Glutamatergic neuron (in vitro differentiated cells): Measurements from ENCODE around the gene PIGC. TPM values are rescaled to one million over a fixed set of nuclear protein-coding genes. Genes with fewer than 3 reads are reported as not detected.

Experiments used
- DNase-seq: peaks from one replicate; pipeline ENCODE4 v3.0.0; 2022
- H3K27ac Mint-ChIP-seq: one replicate; pipeline ENCODE4 v1.8.0; 2020; ENCODE audit warnings: mild to moderate bottlenecking, mixed read lengths, inconsistent platforms; ENCODE audit not compliant: unreplicated experiment
- H3K27me3 Mint-ChIP-seq: one replicate; pipeline ENCODE4 v1.8.0; 2020; ENCODE audit warnings: mild to moderate bottlenecking, moderate library complexity, mixed read lengths, inconsistent platforms; ENCODE audit not compliant: unreplicated experiment
- H3K36me3 Mint-ChIP-seq: one replicate; pipeline ENCODE4 v1.8.0; 2020; ENCODE audit warnings: mild to moderate bottlenecking, mixed read lengths, inconsistent platforms; ENCODE audit not compliant: unreplicated experiment
- H3K4me1 Mint-ChIP-seq: one replicate; pipeline ENCODE4 v1.8.0; 2020; ENCODE audit warnings: mild to moderate bottlenecking, low read depth, mixed read lengths, inconsistent platforms; ENCODE audit not compliant: unreplicated experiment
- H3K4me3 Mint-ChIP-seq: one replicate; pipeline ENCODE4 v1.8.0; 2020; ENCODE audit warnings: mild to moderate bottlenecking, mixed read lengths, inconsistent platforms; ENCODE audit not compliant: unreplicated experiment
- H3K9me3 Mint-ChIP-seq: one replicate; pipeline ENCODE4 v1.8.0; 2020; ENCODE audit warnings: mild to moderate bottlenecking, moderate library complexity, mixed read lengths, inconsistent platforms; ENCODE audit not compliant: unreplicated experiment
- total RNA-seq: library from RNA; stranded (reverse); fragmentation: NEBNext Ultra II Directional; extraction: Animal tissue kit (Norgen Biotek cat#: 25700); gene quantifications from one replicate; pipeline ENCODE4 v1.2.1, GENCODE V29; 2021; ENCODE audit not compliant: unreplicated experiment
- TF ChIP-seq, protein P1 (sequence below): fragments of 200-600 bp; sonication (generic); IDR thresholded peaks from one replicate; pipeline ENCODE4 v1.5.0; 2021; ENCODE audit not compliant: partially characterized antibody, unreplicated experiment

PIGC gene
- total RNA-seq, 1 donor from 2014 or later: 27.7 TPM

DNA sequence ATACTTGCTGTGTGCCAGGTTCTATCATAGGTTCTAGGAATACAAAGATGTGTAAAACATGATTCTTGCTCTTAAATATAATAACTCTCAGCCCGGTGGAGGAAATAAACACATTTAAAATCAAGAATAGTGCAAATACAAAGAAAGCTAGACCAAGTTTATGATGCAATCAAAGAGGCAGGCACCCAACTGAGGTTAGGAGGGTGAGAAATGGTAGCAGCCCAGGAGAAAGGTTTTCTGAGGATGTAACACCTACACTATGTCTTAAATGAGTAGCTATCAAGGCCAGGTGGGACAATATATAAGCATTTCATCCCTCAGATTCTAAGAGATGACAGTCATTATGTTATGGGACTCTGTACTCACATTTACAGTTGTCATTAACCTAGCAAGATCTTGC lies 9.7 kb upstream of the PIGC start:
- Mint-ChIP-seq H3K27me3 (peaks cover 1% of the 10 kb centered on the region), H3K9me3 (no peaks in the 10 kb centered on the region), H3K36me3 (no peaks in the 10 kb centered on the region), H3K27ac (no peak overlapping the region), H3K4me3 (no peak overlapping the region), H3K4me1 (peaks cover 8% of the 10 kb centered on the region)
- TF ChIP-seq, protein P1, sequence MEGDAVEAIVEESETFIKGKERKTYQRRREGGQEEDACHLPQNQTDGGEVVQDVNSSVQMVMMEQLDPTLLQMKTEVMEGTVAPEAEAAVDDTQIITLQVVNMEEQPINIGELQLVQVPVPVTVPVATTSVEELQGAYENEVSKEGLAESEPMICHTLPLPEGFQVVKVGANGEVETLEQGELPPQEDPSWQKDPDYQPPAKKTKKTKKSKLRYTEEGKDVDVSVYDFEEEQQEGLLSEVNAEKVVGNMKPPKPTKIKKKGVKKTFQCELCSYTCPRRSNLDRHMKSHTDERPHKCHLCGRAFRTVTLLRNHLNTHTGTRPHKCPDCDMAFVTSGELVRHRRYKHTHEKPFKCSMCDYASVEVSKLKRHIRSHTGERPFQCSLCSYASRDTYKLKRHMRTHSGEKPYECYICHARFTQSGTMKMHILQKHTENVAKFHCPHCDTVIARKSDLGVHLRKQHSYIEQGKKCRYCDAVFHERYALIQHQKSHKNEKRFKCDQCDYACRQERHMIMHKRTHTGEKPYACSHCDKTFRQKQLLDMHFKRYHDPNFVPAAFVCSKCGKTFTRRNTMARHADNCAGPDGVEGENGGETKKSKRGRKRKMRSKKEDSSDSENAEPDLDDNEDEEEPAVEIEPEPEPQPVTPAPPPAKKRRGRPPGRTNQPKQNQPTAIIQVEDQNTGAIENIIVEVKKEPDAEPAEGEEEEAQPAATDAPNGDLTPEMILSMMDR: no peak
- no peak for DNase-seq

GRCh38 chr1:172453153-172453545 lies 9.3 kb upstream of the PIGC start:
- Mint-ChIP-seq H3K27me3 (peaks cover 1% of the 10 kb centered on the region), H3K27ac (peak overlapping the region; percentile 39), H3K9me3 (no peaks in the 10 kb centered on the region), H3K36me3 (no peaks in the 10 kb centered on the region), H3K4me1 (peaks cover 8% of the 10 kb centered on the region), H3K4me3 (no peak overlapping the region)
- no peak for DNase-seq
- TF ChIP-seq, protein P1: no peak

DNA sequence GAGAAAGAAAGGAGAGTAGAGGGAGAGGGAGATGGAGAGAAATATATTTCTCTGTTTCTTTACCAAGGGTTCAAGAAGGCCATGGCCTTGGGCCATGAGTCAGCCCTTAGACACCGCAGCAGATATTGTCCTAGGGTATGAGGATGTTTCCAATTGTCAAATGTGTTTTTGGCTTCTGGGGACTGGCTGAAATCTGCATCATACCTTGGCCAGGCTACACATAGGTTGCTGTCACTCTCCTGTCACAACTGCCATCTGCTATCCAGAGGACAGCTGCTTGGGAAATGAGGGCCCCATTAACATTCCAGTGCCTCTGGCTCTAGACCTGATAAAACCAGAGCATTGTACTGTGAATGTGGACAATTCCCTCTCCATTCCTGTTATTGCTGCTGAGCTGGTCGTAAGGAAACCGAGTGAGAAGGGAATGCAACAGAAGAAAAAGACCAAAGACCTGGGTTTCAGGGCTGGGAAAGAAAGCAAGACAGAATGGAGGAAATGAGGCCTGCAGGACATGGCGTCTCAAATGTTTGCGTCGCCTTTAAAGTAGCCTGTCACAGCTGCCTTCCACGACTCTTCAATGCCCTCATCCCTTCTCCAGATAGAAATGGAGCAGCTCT lies 8.8 kb upstream of the PIGC start:
- TF ChIP-seq, protein P1: no peak
- peaks cover 1% of the 10 kb centered on the region for H3K27me3 Mint-ChIP-seq
- no peak for DNase-seq
- peak overlapping the region; percentile 60 for H3K4me3 Mint-ChIP-seq
- H3K4me1 Mint-ChIP-seq: peaks cover 5% of the 10 kb centered on the region
- no peaks in the 10 kb centered on the region for H3K36me3 Mint-ChIP-seq
- H3K9me3 Mint-ChIP-seq: no peaks in the 10 kb centered on the region
- H3K27ac Mint-ChIP-seq: peak overlapping the region; percentile 74

GRCh38 chr1:172451002-172451443 lies 7.2 kb upstream of the PIGC start:
- no peaks in the 10 kb centered on the region for H3K36me3 Mint-ChIP-seq
- no peak overlapping the region for H3K4me3 Mint-ChIP-seq
- no peak for DNase-seq
- H3K27ac Mint-ChIP-seq: no peak overlapping the region
- H3K9me3 Mint-ChIP-seq: no peaks in the 10 kb centered on the region
- peaks cover 1% of the 10 kb centered on the region for H3K27me3 Mint-ChIP-seq
- peaks cover 4% of the 10 kb centered on the region for H3K4me1 Mint-ChIP-seq
- TF ChIP-seq, protein P1: no peak

DNA sequence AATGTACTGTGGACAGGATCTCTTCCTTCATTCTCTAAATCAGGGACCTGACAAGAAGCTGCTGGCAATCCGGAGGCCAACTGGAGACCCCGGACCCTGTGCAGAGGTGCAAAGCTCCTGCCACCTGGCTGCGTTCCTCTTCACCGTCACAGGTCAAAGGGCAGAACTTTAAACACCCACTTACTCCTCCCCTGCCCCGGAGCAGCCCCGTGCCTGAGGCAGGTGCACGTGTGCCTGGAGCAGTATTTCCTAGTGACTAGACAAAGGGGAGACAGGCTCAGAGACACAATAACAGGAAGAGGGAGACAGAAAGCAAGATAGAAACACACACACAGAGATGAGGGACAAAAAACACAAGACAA lies 6.6 kb upstream of the PIGC start:
- Mint-ChIP-seq H3K36me3 (no peaks in the 10 kb centered on the region), H3K27ac (peak overlapping the region; percentile 68), H3K9me3 (no peaks in the 10 kb centered on the region), H3K27me3 (peaks cover 1% of the 10 kb centered on the region), H3K4me3 (no peak overlapping the region), H3K4me1 (peaks cover 4% of the 10 kb centered on the region)
- TF ChIP-seq, protein P1: no peak
- DNase-seq: no peak
